Activated CD8-positive, alpha-beta memory T cell treated with anti-CD3 and anti-CD28 coated beads for 24 hours (primary cell): Measurements from ENCODE around the gene ZPR1.
A peak's percentile ranks its signal among the peaks of the same experiment; 100 is the strongest.

Source experiments
- DNase-seq: peaks from one replicate; pipeline ENCODE4 v3.0.0-alpha.2; 2020

The ZPR1 gene

DNA sequence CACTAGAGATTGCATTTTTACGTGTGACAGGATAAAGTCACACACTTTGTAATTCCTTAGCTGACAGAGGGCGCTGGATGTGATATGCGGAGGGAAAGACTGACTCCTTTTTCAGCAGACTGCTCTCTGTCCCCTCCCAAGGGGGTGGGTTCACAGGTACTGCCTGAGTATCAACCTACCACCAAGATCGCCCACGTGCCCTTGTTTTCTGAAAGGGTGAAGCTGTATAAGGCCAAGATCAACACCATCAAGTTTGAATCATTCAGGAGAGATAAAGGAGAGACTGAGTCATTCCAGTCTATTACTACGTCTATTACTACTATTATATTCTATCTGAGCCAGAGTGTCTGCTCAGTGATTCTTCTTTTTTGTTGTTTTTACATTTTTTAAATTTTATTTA lies 45.7 kb downstream of the ZPR1 start:
- no peak for DNase-seq

DNA sequence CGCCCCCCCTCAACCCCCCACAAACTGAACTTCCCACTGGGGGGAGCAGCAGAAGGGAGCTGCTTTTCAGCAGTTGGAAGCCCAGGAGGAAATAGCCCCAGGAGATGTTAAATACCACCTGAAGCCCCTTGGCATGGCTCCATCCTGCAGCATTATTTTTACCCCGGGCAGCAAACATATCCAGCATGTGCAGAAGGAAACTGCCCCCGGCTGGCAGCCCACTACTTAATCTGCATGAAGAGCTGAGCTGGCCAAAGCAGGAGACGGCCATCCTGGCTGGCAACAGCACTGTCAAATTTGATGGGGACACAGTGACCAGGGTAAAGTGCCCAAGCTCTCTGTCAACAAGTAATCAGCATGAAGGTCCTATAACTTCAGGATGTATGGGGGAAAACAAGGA lies 47.1 kb downstream of the ZPR1 start:
- DNase-seq, result no peak

DNA sequence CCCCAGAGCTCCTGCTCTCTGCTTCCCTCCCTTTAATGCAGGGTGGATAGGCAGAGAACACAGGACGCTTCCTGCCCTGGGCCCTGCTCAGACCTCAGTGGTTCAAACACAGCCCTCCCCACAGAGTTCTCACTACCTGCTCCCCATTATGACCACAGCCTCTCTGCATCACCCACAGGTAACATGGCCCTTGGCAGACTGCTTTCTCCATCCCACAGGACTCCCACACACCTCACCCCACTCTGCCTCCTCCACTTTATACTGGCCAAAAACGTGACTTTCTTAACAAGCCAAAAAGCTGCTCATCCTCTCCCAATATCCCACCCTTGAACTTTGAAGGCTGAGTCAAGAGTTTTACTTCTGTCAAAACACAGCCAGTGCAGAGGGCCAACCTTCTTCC lies 48.8 kb downstream of the ZPR1 start:
- no peak for DNase-seq

DNA sequence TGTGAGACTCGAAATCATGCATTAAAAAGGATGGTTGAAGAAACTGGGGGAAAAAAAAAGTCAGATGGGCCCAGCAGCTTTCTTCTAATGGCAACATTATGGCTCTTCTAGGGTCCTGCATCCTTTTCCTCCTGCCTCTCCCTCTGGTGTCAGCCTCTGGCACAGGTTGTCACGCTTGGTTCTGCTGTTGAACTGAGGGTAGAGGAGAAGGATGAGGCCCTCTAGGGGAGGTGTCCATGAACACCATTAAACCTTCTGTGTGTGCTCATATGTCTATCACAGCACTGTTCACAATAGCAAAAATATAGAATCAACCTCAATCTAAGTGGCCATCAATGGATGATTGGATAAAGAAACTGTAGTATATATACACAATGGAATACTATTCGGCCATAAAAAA lies 51.1 kb downstream of the ZPR1 start:
- peak; percentile 26 for DNase-seq

DNA sequence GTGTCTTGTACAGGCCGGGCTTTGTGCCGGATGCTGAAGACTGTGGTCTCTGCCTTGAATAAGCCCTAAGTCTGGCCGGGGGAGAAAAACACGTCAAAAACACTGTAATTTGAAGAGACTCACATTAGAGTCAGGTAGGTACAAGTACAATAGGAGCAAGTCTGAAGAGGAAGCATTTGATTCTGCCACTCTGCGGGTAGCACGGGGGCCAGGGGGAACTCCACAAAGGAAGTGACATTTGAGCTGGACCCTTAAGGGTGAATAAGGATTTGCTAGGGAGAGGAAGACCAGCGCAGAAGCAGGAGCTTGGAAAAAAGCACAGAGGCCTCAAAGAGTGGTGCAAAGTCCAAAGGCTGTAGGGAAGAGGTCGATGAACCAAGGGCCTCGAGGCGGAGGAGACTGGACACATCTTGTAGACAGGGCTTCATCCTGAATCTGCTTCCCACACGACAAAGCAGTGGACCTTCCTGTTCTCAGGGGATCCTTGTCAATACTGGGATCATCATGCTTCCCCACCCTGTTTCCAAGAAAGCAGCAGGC lies 53.8 kb downstream of the ZPR1 start:
- DNase-seq, result no peak

DNA sequence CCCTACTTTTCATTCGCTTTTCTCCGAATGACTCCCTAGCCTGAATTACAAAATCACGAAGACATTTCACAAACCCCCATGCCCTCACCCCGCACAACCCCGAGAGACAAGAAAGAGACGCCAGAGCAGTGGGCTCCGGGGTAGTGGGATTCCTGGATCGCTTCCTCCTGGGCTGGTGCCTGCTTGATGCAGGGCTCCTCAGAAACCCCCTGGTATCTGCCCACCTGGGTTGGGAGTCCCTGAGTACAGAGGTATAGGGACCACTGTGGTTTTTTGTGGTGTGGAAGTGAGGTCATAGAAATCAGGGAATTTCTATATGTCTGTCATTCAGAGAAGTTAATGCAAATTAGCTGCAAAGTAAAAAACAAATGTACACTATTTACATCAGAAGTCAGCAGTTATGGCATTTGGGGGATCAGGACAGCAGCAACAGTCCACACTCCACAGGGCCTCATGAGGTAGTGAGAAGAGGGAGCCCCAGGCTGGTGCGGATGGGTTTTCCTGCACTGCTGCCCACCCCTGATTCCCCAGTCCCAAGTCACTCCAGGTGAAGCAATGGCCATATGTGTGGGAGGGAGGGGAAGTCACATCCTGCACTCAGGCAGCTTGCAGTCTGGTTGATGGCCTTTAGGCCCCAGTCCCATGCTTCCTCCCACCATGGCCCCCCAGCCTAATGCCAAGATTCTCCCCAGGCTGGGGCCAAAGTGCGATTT lies 54.6 kb downstream of the ZPR1 start:
- DNase-seq, result no peak

GRCh38 chr11:116732271-116733042 lies 55.4 kb downstream of the ZPR1 start:
- peak; percentile 79 for DNase-seq

DNA sequence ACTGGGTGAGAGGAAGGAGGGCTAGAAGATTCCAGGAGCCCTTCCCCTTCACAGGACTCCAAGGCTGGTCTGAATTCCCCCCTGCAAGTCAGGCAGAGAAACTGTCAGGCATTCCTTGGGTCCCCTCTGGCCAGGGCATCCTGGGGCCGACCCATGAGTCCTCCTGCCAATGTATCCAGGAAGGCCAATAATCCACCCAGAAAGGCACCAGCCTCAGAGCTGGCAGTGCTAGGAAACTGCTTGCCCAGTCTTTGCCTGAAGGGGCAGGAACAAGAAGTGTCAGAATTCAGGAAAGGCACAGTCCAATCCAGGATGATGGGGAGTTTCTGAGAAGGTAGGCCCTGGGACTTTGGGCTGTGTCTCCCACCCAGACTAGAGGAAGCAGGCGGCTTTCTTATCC lies 56.0 kb downstream of the ZPR1 start:
- DNase-seq, result no peak

GRCh38 chr11:116731097-116731761 lies 56.6 kb downstream of the ZPR1 start:
- no peak for DNase-seq

DNA sequence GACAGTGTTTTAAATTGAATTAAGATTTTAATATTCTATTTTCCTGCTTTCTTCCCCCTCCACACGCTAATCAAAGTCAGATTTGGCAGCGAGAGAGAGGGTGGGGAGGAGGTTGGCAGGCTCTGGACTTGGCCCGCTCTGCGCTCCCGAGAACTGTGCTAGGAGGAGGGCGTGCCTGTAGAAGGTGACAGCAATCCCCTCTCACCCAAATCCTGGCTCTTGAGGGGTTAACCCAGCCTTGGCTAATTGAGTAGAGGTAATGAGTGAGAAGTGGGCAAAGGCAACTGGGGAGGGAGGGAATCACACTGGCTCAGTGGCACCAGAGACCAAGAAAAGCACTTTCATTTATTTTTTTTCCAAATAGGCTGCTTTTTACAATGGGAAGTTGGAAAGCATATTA lies 57.2 kb downstream of the ZPR1 start:
- DNase-seq, result no peak

- no peak for DNase-seq
These were observed 57.6 kb downstream of the ZPR1 start for GRCh38 chr11:116730241-116730561.

- DNase-seq, result no peak
These were observed 58.2 kb downstream of the ZPR1 start for GRCh38 chr11:116729501-116730240.

- DNase-seq, result no peak
These were observed 59.8 kb downstream of the ZPR1 start for GRCh38 chr11:116727990-116728389.

GRCh38 chr11:116725434-116726221 lies 62.2 kb downstream of the ZPR1 start:
- no peak for DNase-seq

GRCh38 chr11:116724813-116725212 lies 63.0 kb downstream of the ZPR1 start:
- DNase-seq, result no peak
